Stimulated activated CD4-positive, alpha-beta T cell treated with anti-CD3 and anti-CD28 coated beads, Interleukin-2, amount 100 ng/mL, for 24 hours (primary cell): ENCODE results near the gene HECW1.

ENCODE experiments used
- DNase-seq, 2 donors: peaks; one replicate each; pipeline ENCODE4 v3.0.0-alpha.2; 2020

The HECW1 gene

GRCh38 chr7:43274752-43275151 lies 162.3 kb downstream of the HECW1 start:
- no peak for DNase-seq

GRCh38 chr7:43276547-43276946 lies 164.1 kb downstream of the HECW1 start:
- DNase-seq: no peak

GRCh38 chr7:43278088-43278644 lies 165.7 kb downstream of the HECW1 start:
- DNase-seq: no peak

DNA sequence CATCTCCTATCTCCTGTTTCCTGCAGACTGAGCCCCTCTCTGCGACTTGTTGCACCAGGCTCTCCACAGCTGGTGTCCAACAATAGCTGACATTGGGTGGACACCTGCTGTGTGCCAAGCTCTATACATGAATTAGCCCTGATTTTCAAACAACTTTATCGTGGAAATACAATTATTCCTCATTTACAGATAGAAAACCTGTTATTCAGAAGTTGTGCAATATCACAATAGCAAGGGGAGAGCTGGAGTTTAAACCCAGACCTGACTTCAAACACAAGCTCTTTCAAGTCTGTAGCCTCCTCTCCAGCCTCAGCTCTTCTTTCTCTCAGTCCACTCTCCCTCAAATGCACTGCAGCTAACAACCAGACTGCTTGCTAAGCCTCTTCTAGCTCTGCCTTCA lies 168.8 kb downstream of the HECW1 start:
- no peak for DNase-seq

GRCh38 chr7:43283706-43284105 lies 171.3 kb downstream of the HECW1 start:
- DNase-seq: no peak

- no peak for DNase-seq
Observed at GRCh38 chr7:43289826-43290225, 177.4 kb downstream of the HECW1 start.

- no peak for DNase-seq
Observed at GRCh38 chr7:43290978-43291377, 178.5 kb downstream of the HECW1 start.

DNA sequence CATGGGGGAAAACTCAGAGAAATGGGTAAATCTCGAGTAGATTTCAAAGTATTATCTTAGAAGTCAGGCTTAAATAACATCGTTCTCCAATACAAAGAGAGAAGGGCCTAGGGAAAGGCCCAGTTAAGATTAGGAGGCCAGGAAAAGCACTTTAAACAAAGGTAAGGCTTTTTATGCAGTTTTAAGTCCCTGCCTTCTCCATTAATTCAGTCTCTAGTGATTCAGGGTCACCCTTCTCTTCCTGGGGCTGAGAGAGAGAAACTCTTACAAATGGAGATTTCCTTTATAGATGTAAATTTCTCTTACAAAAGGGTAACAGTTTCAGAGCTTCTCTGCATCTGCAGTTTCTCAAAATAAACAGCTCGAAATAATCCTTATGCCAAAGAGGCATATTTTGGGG lies 179.3 kb downstream of the HECW1 start:
- no peak for DNase-seq

DNA sequence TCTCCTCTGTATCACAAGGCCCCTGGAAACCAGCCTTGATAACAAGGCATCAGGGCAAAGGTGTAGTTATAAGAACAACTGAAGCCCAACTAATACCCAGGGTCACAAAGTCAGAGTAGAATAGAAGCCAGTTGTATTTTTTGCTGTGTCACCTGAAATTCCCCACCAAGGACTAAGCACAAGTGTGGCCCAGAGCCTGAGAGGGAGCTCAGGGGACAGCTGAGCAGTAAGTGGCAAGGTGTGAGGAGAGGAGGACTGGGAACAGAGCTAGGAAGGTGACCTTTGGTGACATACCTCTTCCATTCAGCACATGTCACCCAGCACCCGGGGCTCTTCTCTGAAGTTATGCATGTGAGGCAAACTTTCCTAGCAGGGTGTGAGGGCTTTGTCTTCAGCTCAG lies 179.9 kb downstream of the HECW1 start:
- DNase-seq: no peak

GRCh38 chr7:43294080-43294630 lies 181.7 kb downstream of the HECW1 start:
- DNase-seq: no peak

DNA sequence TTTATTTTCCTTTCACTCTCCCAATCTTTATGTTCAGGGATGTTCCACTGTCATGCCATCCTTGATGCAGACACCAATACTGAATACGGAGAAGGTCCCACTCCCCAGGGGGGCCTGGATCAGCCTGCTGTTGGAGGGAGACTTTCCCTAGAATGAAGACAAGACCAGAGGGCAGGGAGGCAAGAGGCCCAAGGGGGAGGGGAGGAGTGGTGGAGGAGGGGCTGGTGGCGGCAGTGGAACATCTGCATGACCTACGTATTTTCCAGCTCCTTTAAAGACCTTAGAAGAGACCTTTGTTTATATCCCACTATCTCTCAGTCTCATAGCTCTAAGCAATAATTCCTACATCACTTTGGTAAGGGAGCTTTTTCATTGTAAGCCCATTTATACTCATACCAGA lies 183.0 kb downstream of the HECW1 start:
- DNase-seq: no peak

DNA sequence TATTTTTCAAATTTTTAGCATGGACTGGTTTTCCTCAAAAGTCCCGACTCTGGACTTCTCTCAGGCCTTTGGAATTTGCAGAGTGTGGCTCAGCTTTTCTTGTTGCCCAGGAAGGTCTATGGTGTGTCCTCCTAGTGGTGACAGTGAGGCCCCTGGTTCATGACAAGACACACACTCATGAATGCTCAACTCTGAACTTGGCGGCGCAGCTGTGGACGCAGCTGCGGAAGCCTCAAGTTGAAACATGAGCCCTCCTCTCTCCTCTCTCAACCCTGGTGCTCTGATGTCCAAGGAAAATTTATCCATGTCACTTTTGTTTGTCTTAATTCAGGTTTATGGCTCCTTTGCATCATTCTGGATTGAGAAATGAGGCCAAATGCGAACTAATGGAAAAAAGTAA lies 183.9 kb downstream of the HECW1 start:
- no peak for DNase-seq

- no peak for DNase-seq
Observed at GRCh38 chr7:43298617-43299016, 186.2 kb downstream of the HECW1 start.

DNA sequence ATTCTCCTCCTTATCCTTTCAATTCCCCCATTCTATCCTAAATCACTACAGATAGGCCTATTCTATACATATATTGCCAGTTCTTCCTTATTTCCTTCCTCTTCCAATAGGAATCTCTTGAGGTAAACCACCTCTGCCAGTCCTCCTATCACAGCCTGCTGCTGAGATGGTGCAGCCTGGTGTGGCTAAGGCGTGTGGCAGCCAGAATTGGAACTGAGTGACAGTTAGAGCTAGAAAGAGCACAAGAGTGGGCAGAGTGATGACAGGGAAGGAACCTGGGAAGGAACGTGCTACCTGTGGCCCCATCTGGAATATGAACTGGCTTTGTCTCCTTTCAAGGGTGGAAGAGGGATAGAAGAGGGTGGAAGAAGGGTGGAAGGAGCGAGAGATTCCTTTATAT lies 187.7 kb downstream of the HECW1 start:
- DNase-seq: no peak

DNA sequence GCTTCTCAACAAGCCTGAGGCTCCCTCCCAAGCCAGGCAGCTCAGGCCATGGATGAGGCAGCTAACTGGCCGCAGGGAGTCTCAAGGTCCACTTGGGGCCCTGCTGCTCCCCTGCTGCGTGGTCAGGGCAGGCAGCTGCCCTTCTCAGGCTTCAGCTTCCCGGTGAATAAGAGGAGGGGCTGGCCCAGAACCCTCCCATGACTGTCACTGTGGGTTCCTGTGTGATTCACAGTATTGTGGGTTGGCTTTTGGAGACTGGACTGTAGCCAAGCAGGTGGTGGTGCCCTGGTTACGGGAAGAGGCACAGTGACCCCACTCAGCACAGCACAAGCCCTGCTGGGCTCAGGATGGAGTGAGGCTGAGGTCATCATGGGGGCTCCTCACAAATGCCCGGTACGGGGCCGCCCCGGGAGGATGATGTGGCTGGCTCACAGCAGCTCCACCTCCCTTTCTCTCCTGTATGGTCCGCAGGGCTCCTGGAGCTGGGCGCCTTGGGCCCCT lies 189.8 kb downstream of the HECW1 start:
- peak in 1 of 2 donors; percentile 31 for DNase-seq

- DNase-seq: no peak
Observed at GRCh38 chr7:43302773-43303460, 190.5 kb downstream of the HECW1 start.

DNA sequence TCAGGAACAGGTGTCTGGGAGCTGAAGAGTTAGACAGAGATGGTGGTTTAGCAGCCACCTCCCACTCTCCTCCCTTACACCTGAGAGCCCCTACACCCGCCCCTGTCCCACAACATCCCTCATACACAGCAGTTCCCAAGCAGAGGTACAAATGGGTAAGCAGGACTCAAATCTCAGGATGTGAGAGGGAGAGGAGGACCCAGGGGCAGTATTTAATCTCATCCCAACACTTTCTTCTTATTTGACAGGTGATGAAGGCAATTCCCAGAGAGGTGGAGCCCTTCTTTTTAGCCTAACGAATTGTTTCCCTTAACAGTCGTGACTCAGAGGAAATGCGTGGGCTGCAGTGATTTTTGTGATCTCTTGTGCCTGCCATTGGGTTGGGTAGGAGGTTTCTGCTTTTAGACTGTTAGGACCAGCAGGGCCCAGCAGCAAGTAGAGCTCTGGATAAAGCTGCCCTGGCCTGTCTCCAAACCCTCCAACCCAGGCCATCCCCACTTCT lies 191.3 kb downstream of the HECW1 start:
- peak; percentile 62 to 71 for DNase-seq

GRCh38 chr7:43306404-43306803 lies 194.0 kb downstream of the HECW1 start:
- DNase-seq: no peak

GRCh38 chr7:43307522-43307921 lies 195.1 kb downstream of the HECW1 start:
- DNase-seq: no peak

- no peak for DNase-seq
Observed at GRCh38 chr7:43308913-43309705, 196.7 kb downstream of the HECW1 start.

DNA sequence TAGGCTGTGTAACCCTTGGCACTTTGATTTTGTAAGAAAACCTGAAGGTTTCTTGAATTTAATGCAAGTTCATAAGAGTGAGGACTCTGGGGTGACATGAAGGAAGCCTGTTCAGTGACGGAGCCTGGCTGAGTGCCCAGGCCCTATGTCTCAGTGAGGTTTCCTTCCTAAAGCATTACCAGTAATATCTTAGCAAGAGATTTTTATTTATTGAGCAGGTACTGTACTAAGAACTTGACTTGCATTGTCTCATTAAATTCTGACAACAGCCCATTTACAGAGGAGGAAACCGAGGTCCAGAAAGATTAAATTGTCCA lies 197.2 kb downstream of the HECW1 start:
- DNase-seq: no peak

DNA sequence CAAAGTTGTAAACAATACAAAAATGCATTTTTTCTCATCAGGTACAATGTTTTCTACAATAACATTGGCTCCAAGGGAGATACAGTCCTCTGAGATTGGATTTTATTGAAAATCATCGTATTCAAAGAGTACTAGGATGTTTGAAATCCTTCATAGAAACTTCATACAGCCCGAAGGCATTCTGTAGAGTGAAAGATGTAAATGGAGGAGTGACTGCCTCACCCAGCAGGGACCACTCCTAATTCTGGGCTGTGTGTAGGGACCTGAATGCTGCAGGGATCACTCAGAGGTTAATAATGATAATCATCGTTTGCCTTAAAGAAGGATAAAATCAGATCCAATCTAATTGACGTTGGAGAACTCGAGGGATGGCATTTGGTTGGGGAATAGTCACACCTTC lies 198.6 kb downstream of the HECW1 start:
- DNase-seq: no peak

GRCh38 chr7:43311694-43312093 lies 199.2 kb downstream of the HECW1 start:
- DNase-seq: no peak
